Tongue (tissue), 2 donors: Measurements from ENCODE around the gene CAMTA1. TPM values are rescaled to one million over a fixed set of nuclear protein-coding genes. Genes with fewer than 3 reads are reported as not detected.
"Not testable (repeated sequence)": the region's sequence is repeated elsewhere in the genome, so short reads cannot be mapped to it uniquely, and the experiment has no call there.

ENCODE experiments used
- DNase-seq: peaks from one replicate; pipeline ENCODE4 v3.0.0-alpha.2; 2015
- total RNA-seq: library from RNA; depleted of rRNA; stranded (reverse); fragments of >200 nt; gene quantifications from one replicate; pipeline ENCODE4 v1.2.3, GENCODE V29; 2014

The CAMTA1 gene
- total RNA-seq, 1 donor from 2014 or later = 60.6 TPM

DNA sequence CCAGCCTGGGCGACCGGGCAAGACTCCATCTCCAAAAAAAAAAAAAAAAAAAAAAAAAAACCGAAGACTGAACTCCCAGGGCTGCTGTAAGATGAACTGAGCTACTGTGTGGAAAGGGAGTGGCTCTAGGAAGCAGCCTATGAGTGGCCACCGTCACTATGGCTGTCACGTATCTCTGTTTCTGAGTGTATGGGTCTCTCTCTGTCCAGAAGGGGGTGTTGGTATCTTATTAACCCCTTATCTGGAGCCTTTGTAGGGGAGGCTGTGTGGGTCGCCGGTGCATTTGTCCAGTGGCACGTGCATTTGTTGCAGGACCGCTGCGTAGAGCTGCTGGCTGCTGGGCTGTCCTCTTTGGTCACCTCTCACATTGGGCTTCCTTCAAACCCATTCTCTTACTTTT lies 326.6 kb downstream of the CAMTA1 start:
- DNase-seq = no peak

- DNase-seq = no peak
Measured at GRCh38 chr1:7113136-7113535, 327.9 kb downstream of the CAMTA1 start.

DNA sequence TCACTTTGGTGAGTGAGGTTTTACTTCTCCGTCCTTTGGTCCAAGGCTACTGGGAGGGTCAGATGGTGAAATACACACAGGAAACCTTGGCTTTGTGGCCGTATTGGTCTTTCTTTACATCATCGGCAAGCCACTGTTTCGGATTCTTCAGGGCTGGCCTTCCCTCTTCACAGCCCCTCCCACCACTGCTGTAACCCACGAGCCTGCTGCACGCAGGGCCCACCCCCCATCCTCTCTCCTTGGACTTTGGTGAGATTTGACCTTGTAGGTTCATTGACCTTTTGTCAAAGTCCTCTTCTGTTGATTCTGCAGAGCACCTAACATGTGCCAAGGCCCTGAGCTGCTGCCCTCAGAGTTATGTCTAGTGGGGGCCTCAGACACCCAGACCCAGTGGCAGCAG lies 328.6 kb downstream of the CAMTA1 start:
- DNase-seq = no peak

- no peak for DNase-seq
Measured at GRCh38 chr1:7116001-7116400, 330.7 kb downstream of the CAMTA1 start.

- DNase-seq = peak; percentile 28
Measured at GRCh38 chr1:7117399-7118281, 332.4 kb downstream of the CAMTA1 start.

DNA sequence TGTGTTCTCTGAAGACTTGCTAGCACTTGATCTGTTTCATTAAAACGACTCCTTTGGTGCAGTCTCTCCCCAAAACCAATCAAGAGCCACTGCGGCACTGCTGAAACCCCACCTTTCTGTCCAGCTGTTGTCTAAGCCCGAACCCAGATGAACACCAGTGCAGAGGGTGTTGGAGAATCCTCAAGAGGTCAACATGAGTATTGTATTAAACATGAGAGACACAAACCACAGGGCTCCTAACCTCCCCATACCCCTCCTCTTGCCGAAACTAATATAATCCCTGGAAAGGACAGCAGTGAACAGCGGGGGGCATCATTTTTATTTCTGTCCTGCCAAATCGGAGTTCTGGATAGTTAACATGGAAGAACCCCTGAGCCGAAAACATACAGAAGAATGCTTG lies 333.9 kb downstream of the CAMTA1 start:
- DNase-seq = peak; percentile 18

DNA sequence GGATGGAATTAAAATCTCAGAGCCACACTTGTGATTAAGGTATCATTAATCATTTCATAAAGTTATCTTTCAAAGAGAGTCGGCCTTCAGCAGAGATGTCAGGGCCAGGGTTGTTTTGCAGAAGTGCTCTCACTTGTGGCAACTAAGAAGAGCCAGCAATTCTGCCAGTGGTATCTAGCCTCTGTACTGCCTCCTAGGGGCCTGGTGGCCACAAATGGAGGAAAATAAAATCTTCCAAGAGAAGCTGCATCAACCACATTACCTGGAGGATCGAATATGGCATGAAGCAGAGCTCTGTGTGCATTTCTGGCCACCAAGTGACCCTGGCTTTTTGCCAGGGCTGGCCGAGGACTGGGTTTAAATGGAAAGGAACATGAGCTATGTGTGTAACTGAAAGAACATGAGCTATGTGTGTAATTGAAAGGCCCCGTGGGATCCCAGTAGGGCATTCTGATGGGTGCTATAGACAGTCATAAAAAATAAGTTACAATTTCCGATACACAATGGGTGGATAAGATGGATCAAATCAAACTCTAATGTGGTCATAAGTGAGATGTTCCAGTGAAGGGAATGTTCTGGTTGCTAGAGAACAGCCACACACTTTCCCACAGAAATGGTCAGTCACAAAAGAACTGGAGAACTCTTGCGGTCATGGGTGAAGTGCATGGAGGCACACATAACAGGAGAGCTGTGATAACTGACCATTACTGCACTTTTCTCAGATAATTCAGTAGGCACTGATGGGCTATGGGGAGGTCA lies 335.8 kb downstream of the CAMTA1 start:
- no peak for DNase-seq

DNA sequence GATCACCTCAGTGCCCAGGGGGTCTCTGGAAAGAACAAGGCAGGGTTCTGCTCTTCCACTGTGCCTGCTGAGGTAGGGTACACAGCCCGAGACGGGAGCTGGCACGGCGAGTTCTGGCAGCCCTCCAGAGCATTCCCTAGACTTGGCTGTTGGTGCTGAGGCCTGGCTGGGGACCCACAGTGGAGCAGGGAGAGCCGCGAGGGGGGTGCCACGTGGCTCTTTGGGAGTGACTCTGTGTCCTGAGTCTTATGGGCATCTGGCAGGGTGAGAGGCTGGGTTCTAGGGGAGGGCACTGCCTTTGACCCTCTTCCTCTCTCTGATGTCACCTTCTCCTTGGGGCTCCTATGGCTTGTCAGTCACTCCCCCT lies 336.4 kb downstream of the CAMTA1 start:
- DNase-seq = peak; percentile 27

- no peak for DNase-seq
Measured at GRCh38 chr1:7127322-7128075, 342.2 kb downstream of the CAMTA1 start.

DNA sequence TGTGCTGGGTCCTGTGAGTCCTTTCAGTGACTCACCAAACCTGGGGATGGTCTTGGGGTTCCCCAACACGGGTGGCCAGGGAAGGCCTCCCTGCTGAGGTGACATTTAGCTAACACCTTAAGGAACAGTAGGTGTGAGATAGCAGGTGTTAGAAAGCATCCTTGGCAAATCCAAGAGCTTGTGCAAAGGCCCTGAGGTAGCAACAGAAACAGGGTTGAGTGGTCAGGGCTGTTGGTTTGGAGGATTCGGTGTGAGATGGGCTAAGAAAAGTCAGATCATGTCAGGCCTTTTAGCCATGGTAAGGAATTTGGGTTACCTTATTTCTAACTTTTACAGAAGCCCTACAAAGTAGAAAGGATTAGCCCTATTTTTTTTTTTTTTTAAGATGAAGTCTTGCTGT lies 343.0 kb downstream of the CAMTA1 start:
- no peak for DNase-seq

- DNase-seq = no peak
Measured at GRCh38 chr1:7130127-7130526, 344.9 kb downstream of the CAMTA1 start.

DNA sequence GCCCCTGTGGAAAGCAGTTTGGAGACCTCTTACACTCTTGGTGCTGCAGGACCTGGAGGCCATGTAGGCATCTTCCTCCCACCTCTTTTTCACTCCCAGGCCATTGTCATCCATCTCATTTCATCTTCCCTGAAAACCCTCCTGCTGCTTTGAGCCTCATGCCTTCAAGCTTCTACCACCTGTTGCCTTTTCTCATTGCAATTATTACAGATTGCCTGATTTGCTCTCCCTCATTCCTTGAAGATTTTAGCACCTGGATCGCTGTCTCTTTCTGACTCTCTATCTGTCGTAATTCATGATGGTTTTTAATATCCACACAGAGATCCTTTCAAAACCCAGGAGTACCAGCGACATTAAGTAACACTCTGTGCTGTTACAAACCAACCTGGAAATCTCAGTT lies 350.2 kb downstream of the CAMTA1 start:
- DNase-seq = no peak

DNA sequence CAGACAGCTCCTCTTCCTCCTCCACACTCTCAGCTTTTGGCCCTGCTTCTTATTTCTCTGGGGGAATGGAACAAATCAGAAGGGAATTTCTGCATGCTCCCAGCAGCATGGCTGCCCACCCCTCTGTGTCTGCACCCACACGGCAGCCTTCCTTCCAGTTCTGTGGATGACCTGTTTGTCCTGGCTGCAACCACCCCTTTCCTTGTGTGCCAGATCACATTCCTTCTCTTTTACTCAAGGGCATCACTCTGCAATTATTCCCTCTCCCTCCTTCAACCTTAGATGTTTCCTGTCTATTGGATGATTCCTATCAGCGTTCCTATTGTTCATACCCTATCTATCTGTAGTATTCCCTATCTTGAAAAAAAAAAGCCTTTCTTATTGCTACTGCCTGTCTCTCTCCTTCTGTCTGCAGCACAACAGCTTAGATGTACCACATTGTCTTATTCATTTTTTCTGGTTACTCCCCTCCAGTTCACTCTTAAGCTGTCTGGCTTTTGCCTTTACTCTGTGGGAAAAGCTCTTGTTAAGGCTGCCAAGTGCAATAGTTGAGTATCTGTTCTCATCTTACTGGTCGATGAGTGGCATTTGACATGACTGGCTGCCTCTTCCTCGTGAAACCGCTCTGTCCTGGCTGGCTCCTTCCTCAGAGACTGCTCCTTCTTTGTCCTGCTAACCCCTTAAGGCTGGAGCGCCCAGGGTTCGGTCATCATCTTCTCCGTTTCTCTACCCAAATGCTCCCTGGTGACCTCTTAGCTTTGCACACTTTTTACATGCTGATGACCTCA lies 351.1 kb downstream of the CAMTA1 start:
- no peak for DNase-seq

- no peak for DNase-seq
Measured at GRCh38 chr1:7140251-7140650, 355.0 kb downstream of the CAMTA1 start.

- no peak for DNase-seq
Measured at GRCh38 chr1:7145947-7146346, 360.7 kb downstream of the CAMTA1 start.

GRCh38 chr1:7146710-7147109 lies 361.5 kb downstream of the CAMTA1 start:
- DNase-seq = no peak

DNA sequence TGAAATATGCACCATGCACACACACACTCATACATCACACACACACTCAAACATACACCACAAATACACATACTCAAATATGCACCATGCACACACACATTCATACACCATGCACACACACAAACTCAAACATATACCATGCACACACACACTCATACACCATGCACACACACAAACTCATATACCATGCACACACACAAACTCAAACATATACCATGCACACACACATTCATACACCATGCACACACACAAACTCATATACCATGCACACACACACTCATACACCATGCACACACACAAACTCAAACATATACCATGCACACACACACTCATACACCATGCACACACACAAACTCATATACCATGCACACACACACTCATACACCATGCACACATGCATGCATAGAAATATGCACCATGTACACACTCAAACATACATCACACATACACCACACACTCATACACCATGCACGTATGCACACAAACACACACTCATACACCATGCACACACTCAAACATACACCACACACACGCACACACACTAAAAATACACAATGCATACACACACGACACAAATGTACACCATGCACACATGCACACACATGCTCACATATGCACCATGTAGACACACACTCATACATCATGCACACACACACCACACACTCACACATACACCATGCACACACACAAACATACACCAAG lies 362.5 kb downstream of the CAMTA1 start:
- not testable (repeated sequence) for DNase-seq

GRCh38 chr1:7149080-7149838 lies 364.0 kb downstream of the CAMTA1 start:
- peak; percentile 25 for DNase-seq

GRCh38 chr1:7150724-7151280 lies 365.5 kb downstream of the CAMTA1 start:
- DNase-seq = peak; percentile 27

- no peak for DNase-seq
Measured at GRCh38 chr1:7151978-7152377, 366.7 kb downstream of the CAMTA1 start.
